HCT116 (cell line): ENCODE data around the gene C22orf39.
A peak's percentile ranks its signal among the peaks of the same experiment; 100 is the strongest.

Experiments used
- ELF1 ChIP-seq: IDR thresholded peaks from 2 replicates; pipeline ENCODE4 v1.6.1; 2012; ENCODE audit warnings: low read depth, borderline replicate concordance
- EZH2 ChIP-seq: fragments of 200-600 bp; sonication (generic); IDR thresholded peaks from 2 replicates; pipeline ENCODE4 v1.6.1; 2017; ENCODE audit warnings: antibody characterized with exemption, mixed run types
- POLR2AphosphoS5 ChIP-seq: IDR thresholded peaks from 2 replicates; pipeline ENCODE4 v1.6.1; 2011; ENCODE audit warnings: mild to moderate bottlenecking, low read depth, low read length, moderate library complexity
- SP1 ChIP-seq: IDR thresholded peaks from 2 replicates; pipeline ENCODE4 v1.6.1; 2012; ENCODE audit warnings: low read depth
- TCF7L2 ChIP-seq: IDR thresholded peaks from 2 replicates; pipeline ENCODE4 v1.7.0; 2011; ENCODE audit warnings: borderline replicate concordance, inconsistent platforms; ENCODE audit not compliant: insufficient read depth, insufficient read length; ENCODE audit errors: extremely low read depth
- YY1 ChIP-seq: IDR thresholded peaks from 2 replicates; pipeline ENCODE4 v1.6.1; 2011; ENCODE audit warnings: low read length, low read depth, moderate library complexity, mild to moderate bottlenecking; ENCODE audit not compliant: insufficient replicate concordance; ENCODE audit errors: extremely low read depth
- ZNF274 ChIP-seq: fragments of 200-500 bp; sonication (Bioruptor generic); IDR thresholded peaks from 2 replicates; pipeline ENCODE4 v1.6.1; 2014; ENCODE audit warnings: mild to moderate bottlenecking, low read depth, low read length, inconsistent platforms
- TF ChIP-seq, protein P1 (sequence below), 3 experiments: fragments of 200-600 bp in 1 of 3; sonication (generic) in 1 of 3; IDR thresholded peaks in 2 of 3; conservative IDR thresholded peaks in 1 of 3; 2 replicates each; pipeline ENCODE4 v1.5.1; 2012 to 2017; ENCODE audit warnings: low read depth in 2 of 3, low read length in 2 of 3, antibody characterized with exemption in 1 of 3, borderline replicate concordance in 1 of 3, control low read depth in 1 of 3, mild to moderate bottlenecking in 1 of 3, mixed read lengths in 1 of 3, mixed run types in 1 of 3, moderate library complexity in 1 of 3; ENCODE audit not compliant: insufficient read depth in 1 of 3
- TF ChIP-seq, protein P2 (sequence below): IDR thresholded peaks from 2 replicates; pipeline ENCODE4 v1.6.1; 2012; ENCODE audit warnings: low read depth
- TF ChIP-seq, protein P3 (sequence below): IDR thresholded peaks from 2 replicates; pipeline ENCODE4 v1.6.1; 2012
- TF ChIP-seq, protein P4 (sequence below): IDR thresholded peaks from 2 replicates; pipeline ENCODE4 v1.6.1; 2012

DNA sequence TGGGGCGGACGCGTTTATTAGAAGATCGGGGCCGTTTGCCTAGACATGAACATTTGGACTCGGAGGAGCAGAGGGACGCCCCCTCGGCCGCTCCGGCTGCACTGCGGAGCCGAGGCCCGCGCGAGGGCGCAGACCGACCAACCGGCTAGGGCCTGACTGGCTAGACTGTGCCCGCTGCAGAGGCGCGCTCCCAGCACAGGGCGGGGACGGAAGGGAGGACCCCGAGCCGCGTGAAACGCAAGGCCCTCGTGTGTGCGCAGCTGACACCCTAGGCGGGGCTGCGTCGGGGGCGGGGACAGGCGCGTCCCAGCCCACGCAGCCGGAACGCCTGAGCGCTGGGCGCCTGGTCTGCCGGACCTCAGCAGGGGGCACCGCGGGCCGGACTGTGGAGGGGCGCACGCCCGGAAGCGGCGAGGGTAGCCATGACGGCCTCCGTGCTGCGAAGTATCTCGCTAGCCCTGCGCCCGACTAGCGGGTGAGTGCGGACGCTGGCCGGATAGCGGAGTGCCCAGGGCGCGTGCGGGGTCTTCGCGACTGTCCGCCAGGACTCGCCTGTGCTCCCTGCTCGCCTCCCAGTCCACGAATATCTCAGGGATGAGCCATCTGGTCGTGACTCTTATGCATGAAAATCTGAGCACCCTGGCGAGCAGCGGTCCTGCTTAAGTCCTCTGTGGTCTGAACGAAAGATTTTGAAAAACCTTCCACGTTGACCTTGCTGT, 15.2 kb downstream of the C22orf39 start, which contains the start of gene MRPL40:
- TF ChIP-seq YY1 (peak; percentile 90), SP1 (peak; percentile 88), EZH2 (no peak), POLR2AphosphoS5 (peak; percentile 94), ELF1 (peak; percentile 57), ZNF274 (no peak), TCF7L2 (peak; percentile 66)
- TF ChIP-seq, protein P1, sequence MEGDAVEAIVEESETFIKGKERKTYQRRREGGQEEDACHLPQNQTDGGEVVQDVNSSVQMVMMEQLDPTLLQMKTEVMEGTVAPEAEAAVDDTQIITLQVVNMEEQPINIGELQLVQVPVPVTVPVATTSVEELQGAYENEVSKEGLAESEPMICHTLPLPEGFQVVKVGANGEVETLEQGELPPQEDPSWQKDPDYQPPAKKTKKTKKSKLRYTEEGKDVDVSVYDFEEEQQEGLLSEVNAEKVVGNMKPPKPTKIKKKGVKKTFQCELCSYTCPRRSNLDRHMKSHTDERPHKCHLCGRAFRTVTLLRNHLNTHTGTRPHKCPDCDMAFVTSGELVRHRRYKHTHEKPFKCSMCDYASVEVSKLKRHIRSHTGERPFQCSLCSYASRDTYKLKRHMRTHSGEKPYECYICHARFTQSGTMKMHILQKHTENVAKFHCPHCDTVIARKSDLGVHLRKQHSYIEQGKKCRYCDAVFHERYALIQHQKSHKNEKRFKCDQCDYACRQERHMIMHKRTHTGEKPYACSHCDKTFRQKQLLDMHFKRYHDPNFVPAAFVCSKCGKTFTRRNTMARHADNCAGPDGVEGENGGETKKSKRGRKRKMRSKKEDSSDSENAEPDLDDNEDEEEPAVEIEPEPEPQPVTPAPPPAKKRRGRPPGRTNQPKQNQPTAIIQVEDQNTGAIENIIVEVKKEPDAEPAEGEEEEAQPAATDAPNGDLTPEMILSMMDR (IDR thresholded peaks at IDR 0.05 in 2 of 3, conservative IDR thresholded peaks at IDR 0.05 in 1 of 3; ENCODE audit: borderline replicate concordance in 1 of 3, insufficient read depth in 1 of 3, low read depth in 2 of 3, low read length in 2 of 3): no peak
- TF ChIP-seq, protein P2, sequence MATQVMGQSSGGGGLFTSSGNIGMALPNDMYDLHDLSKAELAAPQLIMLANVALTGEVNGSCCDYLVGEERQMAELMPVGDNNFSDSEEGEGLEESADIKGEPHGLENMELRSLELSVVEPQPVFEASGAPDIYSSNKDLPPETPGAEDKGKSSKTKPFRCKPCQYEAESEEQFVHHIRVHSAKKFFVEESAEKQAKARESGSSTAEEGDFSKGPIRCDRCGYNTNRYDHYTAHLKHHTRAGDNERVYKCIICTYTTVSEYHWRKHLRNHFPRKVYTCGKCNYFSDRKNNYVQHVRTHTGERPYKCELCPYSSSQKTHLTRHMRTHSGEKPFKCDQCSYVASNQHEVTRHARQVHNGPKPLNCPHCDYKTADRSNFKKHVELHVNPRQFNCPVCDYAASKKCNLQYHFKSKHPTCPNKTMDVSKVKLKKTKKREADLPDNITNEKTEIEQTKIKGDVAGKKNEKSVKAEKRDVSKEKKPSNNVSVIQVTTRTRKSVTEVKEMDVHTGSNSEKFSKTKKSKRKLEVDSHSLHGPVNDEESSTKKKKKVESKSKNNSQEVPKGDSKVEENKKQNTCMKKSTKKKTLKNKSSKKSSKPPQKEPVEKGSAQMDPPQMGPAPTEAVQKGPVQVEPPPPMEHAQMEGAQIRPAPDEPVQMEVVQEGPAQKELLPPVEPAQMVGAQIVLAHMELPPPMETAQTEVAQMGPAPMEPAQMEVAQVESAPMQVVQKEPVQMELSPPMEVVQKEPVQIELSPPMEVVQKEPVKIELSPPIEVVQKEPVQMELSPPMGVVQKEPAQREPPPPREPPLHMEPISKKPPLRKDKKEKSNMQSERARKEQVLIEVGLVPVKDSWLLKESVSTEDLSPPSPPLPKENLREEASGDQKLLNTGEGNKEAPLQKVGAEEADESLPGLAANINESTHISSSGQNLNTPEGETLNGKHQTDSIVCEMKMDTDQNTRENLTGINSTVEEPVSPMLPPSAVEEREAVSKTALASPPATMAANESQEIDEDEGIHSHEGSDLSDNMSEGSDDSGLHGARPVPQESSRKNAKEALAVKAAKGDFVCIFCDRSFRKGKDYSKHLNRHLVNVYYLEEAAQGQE: no peak
- TF ChIP-seq, protein P3, sequence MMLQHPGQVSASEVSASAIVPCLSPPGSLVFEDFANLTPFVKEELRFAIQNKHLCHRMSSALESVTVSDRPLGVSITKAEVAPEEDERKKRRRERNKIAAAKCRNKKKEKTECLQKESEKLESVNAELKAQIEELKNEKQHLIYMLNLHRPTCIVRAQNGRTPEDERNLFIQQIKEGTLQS: no peak
- TF ChIP-seq, protein P4, sequence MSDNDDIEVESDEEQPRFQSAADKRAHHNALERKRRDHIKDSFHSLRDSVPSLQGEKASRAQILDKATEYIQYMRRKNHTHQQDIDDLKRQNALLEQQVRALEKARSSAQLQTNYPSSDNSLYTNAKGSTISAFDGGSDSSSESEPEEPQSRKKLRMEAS: peak; percentile 96
